Measurements from ENCODE around the gene STAB1.
A peak's percentile ranks its signal among the peaks of the same experiment; 100 is the strongest.

The STAB1 gene

DNA sequence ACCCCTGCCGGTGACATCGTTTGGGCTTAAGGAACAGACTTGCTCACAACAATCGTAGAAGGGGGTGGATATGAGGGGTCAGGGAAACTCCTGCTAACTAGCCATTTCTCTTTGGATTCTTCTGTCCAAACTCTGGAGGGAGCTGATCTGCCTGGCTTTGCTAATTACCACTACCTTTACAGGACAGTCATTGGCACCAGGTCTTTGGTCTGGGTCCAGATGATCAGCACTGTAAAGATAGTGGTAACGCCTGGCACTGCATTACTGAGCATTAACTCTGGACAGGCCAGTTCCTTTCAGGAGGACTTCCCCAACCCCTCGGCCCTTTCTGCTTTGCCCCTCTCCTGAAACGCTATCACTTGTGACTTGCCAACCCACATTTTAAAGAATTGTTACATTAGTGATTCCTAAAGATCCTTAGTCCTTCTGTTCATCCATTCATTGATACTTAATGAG lies 42.1 kb downstream of the STAB1 start:
- H3K4me3 Mint-ChIP-seq: peak overlapping the region; percentile 100
- peak overlapping the region; percentile 98 for H3K27ac Mint-ChIP-seq
- peaks cover 45% of the 10 kb centered on the region for H3K4me1 Mint-ChIP-seq (ENCODE audit: low read depth)
- H3K36me3 Mint-ChIP-seq (ENCODE audit: low read depth): peaks cover 49% of the 10 kb centered on the region
- H3K27me3 Mint-ChIP-seq: no peaks in the 10 kb centered on the region
- H3K9me3 Mint-ChIP-seq: no peaks in the 10 kb centered on the region

DNA sequence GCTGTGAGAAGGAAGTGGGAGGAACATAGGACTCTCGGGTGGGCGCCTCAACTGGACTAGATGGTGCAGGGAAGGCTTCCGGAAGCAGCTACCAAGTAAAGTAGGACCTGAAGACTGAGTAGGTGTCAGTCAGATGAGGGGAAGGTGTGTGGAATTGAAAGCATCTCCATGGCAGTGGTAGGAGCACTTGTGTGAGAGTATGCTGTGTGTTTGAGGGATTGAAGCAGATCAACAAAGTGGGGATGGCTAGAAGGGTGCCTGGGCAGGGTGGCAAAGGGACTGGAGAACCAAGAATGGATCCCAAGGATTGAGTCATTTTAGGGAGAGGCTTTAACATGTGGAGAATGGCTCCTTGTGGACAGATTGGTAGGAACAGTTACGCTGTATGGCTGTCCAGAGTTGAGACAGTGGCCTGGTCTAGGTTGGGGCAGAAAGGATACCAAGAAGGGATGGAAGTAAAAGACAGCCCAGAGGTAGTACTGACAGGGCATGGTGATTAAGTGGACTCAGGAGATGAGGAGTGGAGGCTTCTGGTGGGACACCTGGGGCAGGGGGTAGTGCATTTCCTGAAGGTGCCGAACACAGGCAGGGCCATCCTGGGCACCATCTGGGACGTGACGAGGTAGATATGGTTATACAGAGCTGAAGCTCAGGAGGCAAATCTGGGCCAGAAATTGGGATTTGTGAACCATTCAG lies 42.7 kb downstream of the STAB1 start:
- Mint-ChIP-seq H3K27ac (peak overlapping the region; percentile 98), H3K9me3 (no peaks in the 10 kb centered on the region), H3K27me3 (no peaks in the 10 kb centered on the region), H3K4me1 (ENCODE audit: low read depth) (peaks cover 40% of the 10 kb centered on the region), H3K36me3 (ENCODE audit: low read depth) (peaks cover 49% of the 10 kb centered on the region), H3K4me3 (peak overlapping the region; percentile 100)

DNA sequence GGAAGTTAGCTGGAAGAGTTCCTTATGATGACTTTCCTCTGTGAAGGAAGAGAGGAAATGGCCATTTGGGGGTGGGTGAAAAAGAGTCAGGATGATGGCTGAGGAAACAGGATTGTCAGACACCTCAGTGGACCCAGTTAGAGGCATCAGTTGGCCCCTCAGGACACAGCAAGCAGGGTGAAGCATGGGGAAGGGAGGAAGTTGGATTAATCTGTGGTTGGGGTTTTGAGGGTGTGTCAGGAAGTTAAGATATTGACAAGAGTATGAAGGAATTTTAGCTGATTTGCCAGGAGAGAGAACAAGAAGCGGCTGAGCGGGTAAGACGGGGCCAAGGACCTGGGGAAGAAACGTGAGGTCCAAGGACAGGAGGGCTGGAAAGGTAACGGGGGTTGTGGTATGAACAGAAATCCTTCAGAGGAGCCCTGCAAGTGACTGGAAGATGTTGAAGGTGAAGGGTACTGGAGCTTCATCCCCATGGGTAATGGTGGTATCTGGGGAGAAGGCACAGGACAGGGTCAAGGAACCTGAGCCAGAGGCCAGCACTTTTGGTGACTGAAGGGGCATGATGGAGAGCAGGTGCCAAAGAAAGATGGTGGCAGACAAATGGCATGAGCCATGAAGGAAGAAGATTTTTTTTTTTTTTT lies 44.0 kb downstream of the STAB1 start:
- H3K36me3 Mint-ChIP-seq (ENCODE audit: low read depth): peaks cover 49% of the 10 kb centered on the region
- H3K27me3 Mint-ChIP-seq: no peaks in the 10 kb centered on the region
- peaks cover 40% of the 10 kb centered on the region for H3K4me1 Mint-ChIP-seq (ENCODE audit: low read depth)
- no peaks in the 10 kb centered on the region for H3K9me3 Mint-ChIP-seq
- peak overlapping the region; percentile 40 for H3K27ac Mint-ChIP-seq
- H3K4me3 Mint-ChIP-seq: peak overlapping the region; percentile 60

DNA sequence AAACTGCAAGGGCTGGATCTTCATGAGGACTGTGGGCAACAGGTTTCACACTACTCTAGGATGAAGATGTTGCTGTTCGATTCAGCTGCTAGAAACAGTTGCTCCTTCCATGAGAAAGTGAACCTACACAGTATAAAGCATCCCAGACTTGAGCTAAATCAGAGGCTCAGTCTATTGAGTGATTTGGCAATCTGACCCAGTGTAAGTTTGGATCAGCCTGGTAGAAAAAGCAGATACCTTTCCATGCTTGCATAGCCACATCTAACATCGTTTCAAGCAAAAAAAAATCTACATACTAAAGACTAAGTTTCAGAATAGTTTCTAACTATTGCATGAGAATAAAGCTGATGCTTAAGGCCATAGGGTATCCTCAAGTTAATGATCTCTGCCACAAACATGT lies 45.9 kb downstream of the STAB1 start:
- no peaks in the 10 kb centered on the region for H3K27me3 Mint-ChIP-seq
- H3K27ac Mint-ChIP-seq: peak overlapping the region; percentile 23
- peaks cover 30% of the 10 kb centered on the region for H3K4me1 Mint-ChIP-seq (ENCODE audit: low read depth)
- H3K36me3 Mint-ChIP-seq (ENCODE audit: low read depth): peaks cover 62% of the 10 kb centered on the region
- H3K9me3 Mint-ChIP-seq: no peaks in the 10 kb centered on the region
- H3K4me3 Mint-ChIP-seq: no peak overlapping the region

DNA sequence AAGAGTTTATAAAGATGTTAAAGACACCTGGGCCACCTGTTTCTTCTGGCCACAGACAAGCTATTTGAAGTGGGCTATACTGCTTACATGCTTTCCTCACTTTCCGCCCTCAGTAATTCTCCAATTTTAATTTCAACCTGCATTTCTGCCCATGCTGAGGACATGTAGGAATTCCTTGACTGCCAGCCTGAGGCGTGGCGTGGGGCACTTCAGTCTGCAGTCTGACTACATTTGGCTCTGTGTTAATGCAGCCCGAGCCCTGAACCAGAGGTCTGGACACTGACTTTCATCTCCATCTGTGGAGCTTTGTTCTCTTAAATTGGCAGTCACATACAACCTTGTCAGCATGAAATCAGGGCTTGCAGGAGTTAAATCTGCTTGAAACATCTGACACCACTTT lies 49.8 kb downstream of the STAB1 start:
- Mint-ChIP-seq H3K27ac (no peak overlapping the region), H3K4me3 (no peak overlapping the region), H3K4me1 (ENCODE audit: low read depth) (peaks cover 4% of the 10 kb centered on the region), H3K27me3 (no peaks in the 10 kb centered on the region), H3K36me3 (ENCODE audit: low read depth) (peaks cover 47% of the 10 kb centered on the region), H3K9me3 (no peaks in the 10 kb centered on the region)

DNA sequence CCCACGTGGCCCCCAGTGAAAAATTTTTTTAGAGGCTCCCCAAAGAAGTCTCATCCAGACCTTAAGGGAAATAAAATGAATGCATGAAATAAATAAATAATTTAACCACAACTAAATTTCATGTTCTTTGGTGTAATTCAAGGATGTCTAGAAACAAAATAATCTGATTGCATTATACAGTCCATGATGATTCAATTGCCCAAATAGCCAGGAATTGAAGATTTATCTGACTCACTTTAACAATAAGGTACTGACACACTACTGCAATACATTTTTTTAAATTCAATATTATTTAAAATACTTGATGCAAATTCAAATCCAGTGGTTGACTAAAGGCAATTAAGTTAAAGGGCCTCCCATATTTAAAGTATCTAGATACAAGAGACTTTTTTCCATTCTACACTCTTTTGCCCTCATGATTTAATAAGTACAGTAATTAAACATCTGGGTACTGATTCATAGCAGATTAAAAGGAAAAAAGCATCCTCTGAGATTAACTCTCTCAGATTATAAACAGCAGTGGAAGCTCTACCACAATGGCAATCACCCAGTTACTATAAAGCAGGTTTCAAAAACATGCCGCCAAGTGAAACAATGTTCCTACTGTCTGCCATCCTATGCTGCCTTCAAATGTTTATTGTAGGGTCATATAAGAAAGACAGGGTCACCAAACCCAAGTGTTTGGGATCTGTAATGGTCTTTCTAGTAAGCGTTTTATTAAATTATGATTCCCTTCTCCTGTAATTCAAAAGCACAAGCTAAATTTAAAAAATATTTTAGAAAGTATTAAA lies 51.2 kb downstream of the STAB1 start:
- Mint-ChIP-seq H3K4me1 (ENCODE audit: low read depth) (no peaks in the 10 kb centered on the region), H3K36me3 (ENCODE audit: low read depth) (peaks cover 42% of the 10 kb centered on the region), H3K9me3 (no peaks in the 10 kb centered on the region), H3K27me3 (no peaks in the 10 kb centered on the region), H3K27ac (no peak overlapping the region), H3K4me3 (no peak overlapping the region)

DNA sequence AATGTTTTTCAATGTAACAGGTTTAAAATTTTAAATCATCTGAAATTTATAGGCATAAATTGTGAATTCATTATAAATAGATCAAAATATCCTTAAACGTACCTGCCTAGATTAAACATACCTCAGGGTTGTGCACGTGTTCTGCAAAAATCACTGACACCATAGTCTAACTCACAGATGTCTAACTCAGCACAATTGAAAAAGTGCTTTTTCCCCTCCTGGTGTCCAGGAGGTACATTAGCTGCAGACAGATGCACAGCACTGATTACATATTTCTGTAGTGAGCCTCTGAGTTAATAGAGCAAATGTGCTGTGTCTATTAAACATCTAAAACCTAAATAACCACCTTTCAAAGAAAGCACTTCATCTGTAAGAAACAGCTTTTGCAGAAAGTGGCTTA lies 52.0 kb downstream of the STAB1 start:
- Mint-ChIP-seq H3K36me3 (ENCODE audit: low read depth) (peaks cover 40% of the 10 kb centered on the region), H3K27me3 (no peaks in the 10 kb centered on the region), H3K4me3 (no peak overlapping the region), H3K4me1 (ENCODE audit: low read depth) (no peaks in the 10 kb centered on the region), H3K27ac (no peak overlapping the region), H3K9me3 (no peaks in the 10 kb centered on the region)

DNA sequence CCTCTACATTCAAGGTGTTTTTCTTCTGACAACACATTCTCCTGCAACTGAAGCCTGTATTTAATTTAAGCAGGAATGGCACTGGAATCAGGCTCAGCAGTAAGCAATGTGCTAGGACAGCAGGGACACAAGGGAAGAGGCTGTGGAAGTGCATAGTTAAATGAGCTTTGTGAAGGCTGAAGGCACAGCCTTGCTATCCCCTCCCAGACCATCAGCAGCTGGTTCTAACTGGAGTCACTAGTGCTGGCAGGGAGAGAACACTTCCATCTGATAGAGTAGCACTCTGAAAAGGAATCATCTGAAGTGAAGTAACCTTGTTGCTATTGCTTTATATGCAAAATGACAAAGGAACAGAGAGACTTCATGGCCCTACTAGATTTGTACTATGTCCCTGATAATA lies 56.0 kb downstream of the STAB1 start:
- H3K27ac Mint-ChIP-seq: no peak overlapping the region
- peaks cover 34% of the 10 kb centered on the region for H3K36me3 Mint-ChIP-seq (ENCODE audit: low read depth)
- H3K27me3 Mint-ChIP-seq: no peaks in the 10 kb centered on the region
- H3K9me3 Mint-ChIP-seq: no peaks in the 10 kb centered on the region
- no peak overlapping the region for H3K4me3 Mint-ChIP-seq
- peaks cover 8% of the 10 kb centered on the region for H3K4me1 Mint-ChIP-seq (ENCODE audit: low read depth)

DNA sequence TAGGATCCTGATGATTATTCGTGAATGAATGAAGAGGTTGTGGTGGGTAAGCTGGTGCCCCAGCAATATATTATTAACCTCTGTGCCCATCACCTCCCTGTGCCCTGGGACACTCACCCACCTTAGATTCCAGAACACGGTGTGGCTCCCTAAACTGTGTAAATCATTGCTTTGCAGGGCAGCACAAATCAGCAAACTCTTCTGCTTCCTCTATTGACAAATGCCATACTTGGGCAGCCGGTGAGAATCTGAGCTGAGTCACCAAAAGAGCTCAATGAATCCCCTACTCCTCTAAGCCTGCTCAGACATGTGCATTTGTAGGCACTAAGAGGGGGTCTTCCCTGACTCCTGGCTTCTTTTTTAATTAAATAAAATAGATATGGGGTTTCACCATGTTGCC lies 57.0 kb downstream of the STAB1 start:
- H3K4me1 Mint-ChIP-seq (ENCODE audit: low read depth): peaks cover 10% of the 10 kb centered on the region

DNA sequence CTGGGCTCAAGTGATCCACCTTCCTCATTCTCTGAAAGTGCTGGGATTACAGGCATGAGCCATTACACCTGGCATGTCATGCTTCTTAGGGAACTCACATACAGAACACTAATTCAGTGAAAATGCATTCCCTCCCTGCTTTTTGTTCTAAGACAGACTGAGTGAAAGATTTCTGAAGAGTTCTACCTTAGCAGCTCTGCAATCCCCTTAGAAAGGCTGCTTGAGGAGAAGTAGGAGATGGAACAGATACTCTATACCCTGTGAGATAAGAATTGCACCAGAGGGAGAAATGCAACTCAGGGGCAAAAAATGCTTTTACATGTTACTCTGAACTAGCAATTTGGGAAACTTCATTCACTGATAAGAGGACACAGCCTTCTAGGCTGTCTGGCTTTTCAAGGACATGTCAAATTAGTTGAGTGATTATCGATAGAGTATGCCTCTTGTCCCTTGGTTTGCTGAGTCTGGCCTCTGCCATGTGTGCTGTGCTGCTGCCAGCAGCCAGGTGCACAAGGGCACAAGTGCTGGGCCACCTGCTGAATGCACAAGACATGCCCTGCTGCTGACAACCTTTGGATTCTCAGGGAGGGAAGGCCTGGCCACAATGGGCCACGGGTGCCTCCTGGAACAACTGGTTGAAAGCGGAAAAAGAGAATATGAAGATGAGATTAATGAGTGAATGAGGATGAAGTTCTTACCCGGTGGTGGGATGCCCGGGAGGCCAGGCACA lies 59.1 kb downstream of the STAB1 start:
- Mint-ChIP-seq H3K27me3 (no peaks in the 10 kb centered on the region), H3K36me3 (ENCODE audit: low read depth) (peaks cover 46% of the 10 kb centered on the region), H3K27ac (no peak overlapping the region), H3K4me3 (no peak overlapping the region), H3K9me3 (no peaks in the 10 kb centered on the region), H3K4me1 (ENCODE audit: low read depth) (peaks cover 10% of the 10 kb centered on the region)

More for the DNA sequence above, 57.0 kb downstream of the STAB1 start:
- Mint-ChIP-seq H3K27ac (no peak overlapping the region), H3K4me3 (no peak overlapping the region), H3K9me3 (no peaks in the 10 kb centered on the region), H3K27me3 (no peaks in the 10 kb centered on the region), H3K36me3 (ENCODE audit: low read depth) (peaks cover 33% of the 10 kb centered on the region)

DNA sequence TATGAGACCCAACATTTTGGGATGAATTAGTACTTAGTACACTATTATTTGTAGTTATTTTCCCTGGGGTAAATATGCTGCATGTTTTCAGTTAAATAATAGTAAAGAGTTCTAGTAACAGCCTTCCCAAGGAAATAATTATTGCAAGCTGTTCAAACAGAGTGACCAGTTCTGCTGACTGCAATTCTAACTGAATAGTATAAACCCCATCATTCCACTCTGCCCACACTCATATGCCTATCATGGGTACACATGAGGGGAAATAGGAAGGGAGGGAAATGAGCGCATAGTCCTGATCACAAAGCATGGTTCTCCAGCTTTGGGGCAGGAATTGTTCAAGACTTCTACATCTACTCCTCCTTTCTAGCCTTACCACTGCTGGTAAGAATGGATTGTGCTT lies 59.9 kb downstream of the STAB1 start:
- H3K4me3 Mint-ChIP-seq: no peak overlapping the region
- peaks cover 51% of the 10 kb centered on the region for H3K36me3 Mint-ChIP-seq (ENCODE audit: low read depth)
- H3K9me3 Mint-ChIP-seq: no peaks in the 10 kb centered on the region
- no peaks in the 10 kb centered on the region for H3K27me3 Mint-ChIP-seq
- H3K27ac Mint-ChIP-seq: peak overlapping the region; percentile 59
- peaks cover 10% of the 10 kb centered on the region for H3K4me1 Mint-ChIP-seq (ENCODE audit: low read depth)

DNA sequence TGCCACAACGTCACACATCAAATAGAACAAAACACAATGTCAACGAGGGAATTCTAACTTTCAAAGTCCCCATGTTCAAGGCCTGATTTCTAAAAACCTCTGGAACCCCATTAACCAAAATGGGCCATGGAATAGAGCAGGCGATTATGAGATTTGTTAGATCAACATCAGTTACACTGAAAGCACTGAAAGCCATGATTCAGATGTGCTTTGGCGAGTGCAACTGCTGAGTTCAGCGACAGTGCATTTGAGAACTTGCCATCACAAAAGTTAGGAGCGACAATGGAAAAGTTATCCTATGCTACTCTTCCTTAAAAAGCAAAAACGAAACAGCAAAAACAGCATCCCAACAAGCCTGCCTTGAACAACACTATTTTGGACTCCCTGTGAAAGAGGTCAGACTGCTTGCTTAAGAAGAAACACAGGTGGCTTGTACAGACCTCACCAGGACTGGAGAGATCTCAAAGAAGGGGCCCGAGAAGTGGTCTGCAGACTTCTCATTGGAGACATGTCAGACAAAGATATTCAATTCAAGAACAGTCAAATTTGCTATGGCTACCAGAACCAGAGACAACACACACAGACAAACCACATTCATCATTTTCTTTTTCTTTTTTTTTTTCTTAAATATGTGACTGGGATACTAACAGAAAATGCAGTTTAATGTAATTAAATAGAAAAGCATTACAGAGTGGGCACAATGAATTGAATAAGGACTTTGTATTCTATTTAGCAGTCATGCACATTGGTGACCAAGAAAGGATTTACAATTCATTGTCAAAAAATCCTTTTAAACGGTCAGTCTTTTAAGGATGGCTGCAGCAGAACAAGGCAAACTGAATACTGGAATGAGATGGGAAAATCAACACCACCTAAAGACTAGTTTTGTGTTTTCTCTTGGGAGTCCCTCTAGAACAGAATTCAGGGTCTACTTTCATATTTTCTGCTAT lies 62.1 kb downstream of the STAB1 start:
- Mint-ChIP-seq H3K9me3 (no peaks in the 10 kb centered on the region), H3K27me3 (no peaks in the 10 kb centered on the region), H3K36me3 (ENCODE audit: low read depth) (peaks cover 58% of the 10 kb centered on the region), H3K27ac (peak overlapping the region; percentile 5), H3K4me1 (ENCODE audit: low read depth) (peaks cover 10% of the 10 kb centered on the region), H3K4me3 (no peak overlapping the region)

DNA sequence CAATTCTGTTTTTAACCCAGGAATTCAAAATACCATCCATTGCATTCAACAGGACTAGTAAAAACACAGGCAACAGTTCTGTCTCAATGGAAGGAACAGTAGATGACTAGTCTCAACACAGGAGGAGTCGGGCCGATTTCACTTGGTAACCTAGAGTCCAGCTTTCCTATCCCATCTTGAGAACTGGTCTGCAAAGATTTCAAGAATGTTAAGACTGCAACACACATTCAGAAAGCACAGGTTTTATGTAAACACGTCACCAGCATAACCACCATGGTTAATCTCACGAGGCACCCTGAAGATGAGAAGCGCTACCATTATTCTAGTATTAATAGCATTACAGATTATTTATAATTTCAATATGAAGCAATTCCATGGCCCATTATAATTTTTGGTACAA lies 63.3 kb downstream of the STAB1 start:
- no peak overlapping the region for H3K4me3 Mint-ChIP-seq
- no peaks in the 10 kb centered on the region for H3K9me3 Mint-ChIP-seq
- peaks cover 10% of the 10 kb centered on the region for H3K4me1 Mint-ChIP-seq (ENCODE audit: low read depth)
- peaks cover 69% of the 10 kb centered on the region for H3K36me3 Mint-ChIP-seq (ENCODE audit: low read depth)
- no peaks in the 10 kb centered on the region for H3K27me3 Mint-ChIP-seq
- H3K27ac Mint-ChIP-seq: no peak overlapping the region
